Uterus (tissue), 4 donors: ENCODE measurements around the gene FAM78A. TPM values are rescaled to one million over a fixed set of nuclear protein-coding genes. Genes with fewer than 3 reads are reported as not detected.

Experiments
- DNase-seq, 2 donors: peaks; one replicate each; pipeline ENCODE4 v3.0.0-alpha.2; 2019 to 2020
- H3K27ac ChIP-seq, 2 donors: fragments of 200-600 bp; sonication (generic); 1 replicate in 1 of 2; 2 replicates in 1 of 2; pipeline ENCODE4 v1.5.1; 2016 to 2018
- H3K27me3 ChIP-seq, 2 donors: fragments of 200-600 bp; sonication (generic); one replicate each; pipeline ENCODE4 v1.5.1; 2018 to 2019; ENCODE audit warnings: control low read depth in 1 of 2
- H3K36me3 ChIP-seq, 2 donors: fragments of 200-600 bp; sonication (generic); one replicate each; pipeline ENCODE4 v1.5.1; 2019; ENCODE audit warnings: control low read depth in 1 of 2
- H3K4me1 ChIP-seq, 2 donors: fragments of 200-600 bp; sonication (generic); one replicate each; pipeline ENCODE4 v1.5.1; 2018 to 2019; ENCODE audit warnings: control low read depth in 1 of 2
- H3K4me3 ChIP-seq, 2 donors: fragments of 200-600 bp; sonication (generic); 1 replicate in 1 of 2; 2 replicates in 1 of 2; pipeline ENCODE4 v1.5.1; 2018 to 2019; ENCODE audit warnings: mild to moderate bottlenecking in 1 of 2
- H3K9me3 ChIP-seq, 2 donors: fragments of 200-600 bp; sonication (generic); one replicate each; pipeline ENCODE4 v1.5.1; 2019; ENCODE audit warnings: control low read depth in 1 of 2
- POLR2A ChIP-seq, 2 donors: fragments of 450-650 bp; IDR thresholded peaks; one replicate each; pipeline ENCODE4 v1.6.1; 2016; ENCODE audit warnings: antibody characterized with exemption in 2 of 2, mild to moderate bottlenecking in 1 of 2, moderate library complexity in 1 of 2
- intact Hi-C: fragments of 100-400 bp; cut with DNase I; formaldehyde crosslinking; loops from one replicate; pipeline ENCODE4 v1.15.1; 2023; ENCODE audit warnings: low total_unique reads
- total RNA-seq, 4 donors: library from RNA; depleted of rRNA in 3 of 4; stranded (reverse); fragments of >200 nt in 3 of 4; gene quantifications; one replicate each; pipeline versions ENCODE4 v1.1.0 to v1.2.4, GENCODE V29; 2014 to 2023
- TF ChIP-seq, protein P1 (sequence below), 4 experiments: fragments of 200-600 bp in 2 of 4; fragments of 450-650 bp in 2 of 4; sonication (generic) in 2 of 4; IDR thresholded peaks; one replicate each; pipeline ENCODE4 v1.5.1; 2016 to 2019; ENCODE audit warnings: antibody characterized with exemption in 4 of 4, mild to moderate bottlenecking in 2 of 4, moderate library complexity in 1 of 4
- donor health status: DM: yes; HTN: yes; CAD: no.

The FAM78A gene
- total RNA-seq, 4 donors from 2014 or later: 0.26 to 15.9 (median 3.6) TPM

DNA sequence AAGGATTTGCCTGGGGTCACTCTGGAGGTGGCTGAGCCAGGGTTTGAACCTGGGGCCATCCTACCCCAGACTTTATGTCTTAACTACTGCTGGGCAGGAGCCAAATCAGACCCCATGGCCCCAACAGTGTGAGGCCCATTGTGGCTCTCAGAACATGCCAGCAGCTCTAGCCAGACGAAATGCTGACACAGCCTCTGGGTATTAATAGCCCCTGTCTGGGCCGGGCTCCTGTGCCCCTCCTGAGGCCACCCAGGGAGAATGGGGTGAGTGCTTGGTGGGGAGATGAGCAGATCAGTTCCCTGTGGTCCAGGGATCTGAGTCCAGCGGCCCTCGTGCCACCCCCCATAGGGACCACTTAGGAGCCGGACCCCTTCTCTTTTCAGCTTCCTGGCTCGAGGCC is 11.0 kb upstream of the FAM78A start:
- DNase-seq: no peak
- peaks cover 0 to 8% of the 10 kb centered on the region in 2 donors for H3K4me1 ChIP-seq
- H3K36me3 ChIP-seq: no peaks in the 10 kb centered on the region
- no peak overlapping the region for H3K4me3 ChIP-seq
- intact Hi-C loops: no loop called here
- TF ChIP-seq, protein P1, sequence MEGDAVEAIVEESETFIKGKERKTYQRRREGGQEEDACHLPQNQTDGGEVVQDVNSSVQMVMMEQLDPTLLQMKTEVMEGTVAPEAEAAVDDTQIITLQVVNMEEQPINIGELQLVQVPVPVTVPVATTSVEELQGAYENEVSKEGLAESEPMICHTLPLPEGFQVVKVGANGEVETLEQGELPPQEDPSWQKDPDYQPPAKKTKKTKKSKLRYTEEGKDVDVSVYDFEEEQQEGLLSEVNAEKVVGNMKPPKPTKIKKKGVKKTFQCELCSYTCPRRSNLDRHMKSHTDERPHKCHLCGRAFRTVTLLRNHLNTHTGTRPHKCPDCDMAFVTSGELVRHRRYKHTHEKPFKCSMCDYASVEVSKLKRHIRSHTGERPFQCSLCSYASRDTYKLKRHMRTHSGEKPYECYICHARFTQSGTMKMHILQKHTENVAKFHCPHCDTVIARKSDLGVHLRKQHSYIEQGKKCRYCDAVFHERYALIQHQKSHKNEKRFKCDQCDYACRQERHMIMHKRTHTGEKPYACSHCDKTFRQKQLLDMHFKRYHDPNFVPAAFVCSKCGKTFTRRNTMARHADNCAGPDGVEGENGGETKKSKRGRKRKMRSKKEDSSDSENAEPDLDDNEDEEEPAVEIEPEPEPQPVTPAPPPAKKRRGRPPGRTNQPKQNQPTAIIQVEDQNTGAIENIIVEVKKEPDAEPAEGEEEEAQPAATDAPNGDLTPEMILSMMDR (IDR thresholded peaks at IDR 0.05): no peak
- no peak for TF ChIP-seq POLR2A (IDR thresholded peaks at IDR 0.05)
- no peaks in the 10 kb centered on the region for H3K9me3 ChIP-seq
- H3K27ac ChIP-seq: no peak overlapping the region
- no peaks in the 10 kb centered on the region for H3K27me3 ChIP-seq

- Histone ChIP-seq H3K4me1 (peaks cover 0 to 8% of the 10 kb centered on the region in 2 donors), H3K36me3 (no peaks in the 10 kb centered on the region), H3K27ac (no peak overlapping the region), H3K4me3 (no peak overlapping the region), H3K9me3 (no peaks in the 10 kb centered on the region), H3K27me3 (no peaks in the 10 kb centered on the region)
- intact Hi-C loops: no loop called here
- no peak for DNase-seq
- TF ChIP-seq, protein P1 (IDR thresholded peaks at IDR 0.05): no peak
- TF ChIP-seq POLR2A (IDR thresholded peaks at IDR 0.05): no peak
Observed at GRCh38 chr9:131284856-131285255, 8.5 kb upstream of the FAM78A start.

GRCh38 chr9:131282688-131283422 is 6.5 kb upstream of the FAM78A start:
- H3K27me3 ChIP-seq: no peaks in the 10 kb centered on the region
- H3K4me1 ChIP-seq: peaks cover 0 to 8% of the 10 kb centered on the region in 2 donors
- no peak overlapping the region for H3K27ac ChIP-seq
- H3K9me3 ChIP-seq: no peaks in the 10 kb centered on the region
- H3K36me3 ChIP-seq: no peaks in the 10 kb centered on the region
- DNase-seq: no peak
- intact Hi-C loops: no loop called here
- TF ChIP-seq POLR2A (IDR thresholded peaks at IDR 0.05): no peak
- TF ChIP-seq, protein P1 (IDR thresholded peaks at IDR 0.05): no peak
- H3K4me3 ChIP-seq: no peak overlapping the region

- no peak for DNase-seq
- intact Hi-C loops: no loop called here
- no peak overlapping the region for H3K4me3 ChIP-seq
Observed at GRCh38 chr9:131282175-131282574, 5.9 kb upstream of the FAM78A start.

More at GRCh38 chr9:131282175-131282574, 5.9 kb upstream of the FAM78A start:
- Histone ChIP-seq H3K36me3 (no peaks in the 10 kb centered on the region), H3K9me3 (no peaks in the 10 kb centered on the region), H3K27ac (no peak overlapping the region), H3K4me1 (peaks cover 0 to 11% of the 10 kb centered on the region in 2 donors), H3K27me3 (no peaks in the 10 kb centered on the region)
- TF ChIP-seq POLR2A (IDR thresholded peaks at IDR 0.05): no peak
- TF ChIP-seq, protein P1 (IDR thresholded peaks at IDR 0.05): no peak
